Ovary (tissue), 3 donors: ENCODE results near the gene FIG4.

Experiments used
- CTCF ChIP-seq, 3 donors: fragments of 450-650 bp in 2 of 3; fragments of 200-600 bp in 1 of 3; IDR thresholded peaks; one replicate each; pipeline versions ENCODE4 v1.5.1 to v1.8.0; 2016 to 2022; ENCODE audit warnings: antibody characterized with exemption in 3 of 3, mild to moderate bottlenecking in 1 of 3
- EP300 ChIP-seq: sonication (generic); formaldehyde crosslinking; IDR thresholded peaks from one replicate; pipeline ENCODE4 v1.6.1; 2017; ENCODE audit warnings: antibody characterized with exemption
- POLR2A ChIP-seq: fragments of 450-650 bp; IDR thresholded peaks from one replicate; pipeline ENCODE4 v1.6.1; 2017; ENCODE audit warnings: antibody characterized with exemption, mild to moderate bottlenecking, moderate library complexity
- donor health status: DM: no; HTN: no; CAD: no.

DNA sequence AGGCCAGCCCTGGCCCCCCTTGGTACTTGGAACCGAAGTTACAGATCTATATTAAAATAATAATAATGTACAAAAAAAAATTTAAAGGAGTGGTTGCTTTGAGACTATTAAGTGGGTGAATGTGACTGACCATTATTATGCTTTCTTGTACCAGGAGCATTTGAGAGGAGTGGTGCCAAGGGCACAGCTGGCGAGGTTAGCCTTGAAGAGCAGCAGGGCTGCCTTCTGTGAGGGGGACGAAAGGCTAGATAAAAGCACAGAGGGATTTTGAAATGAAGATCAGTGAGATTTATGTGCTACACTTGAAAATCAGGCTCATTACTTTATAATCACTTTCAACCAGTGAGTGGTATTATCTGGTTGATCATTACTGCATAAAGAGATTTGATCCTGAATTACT lies 48.6 kb downstream of the FIG4 start:
- TF ChIP-seq CTCF (IDR thresholded peaks at IDR 0.05) (no peak), POLR2A (no peak), EP300 (no peak)
